ENCODE data around the gene MTHFSD.

MTHFSD gene

DNA sequence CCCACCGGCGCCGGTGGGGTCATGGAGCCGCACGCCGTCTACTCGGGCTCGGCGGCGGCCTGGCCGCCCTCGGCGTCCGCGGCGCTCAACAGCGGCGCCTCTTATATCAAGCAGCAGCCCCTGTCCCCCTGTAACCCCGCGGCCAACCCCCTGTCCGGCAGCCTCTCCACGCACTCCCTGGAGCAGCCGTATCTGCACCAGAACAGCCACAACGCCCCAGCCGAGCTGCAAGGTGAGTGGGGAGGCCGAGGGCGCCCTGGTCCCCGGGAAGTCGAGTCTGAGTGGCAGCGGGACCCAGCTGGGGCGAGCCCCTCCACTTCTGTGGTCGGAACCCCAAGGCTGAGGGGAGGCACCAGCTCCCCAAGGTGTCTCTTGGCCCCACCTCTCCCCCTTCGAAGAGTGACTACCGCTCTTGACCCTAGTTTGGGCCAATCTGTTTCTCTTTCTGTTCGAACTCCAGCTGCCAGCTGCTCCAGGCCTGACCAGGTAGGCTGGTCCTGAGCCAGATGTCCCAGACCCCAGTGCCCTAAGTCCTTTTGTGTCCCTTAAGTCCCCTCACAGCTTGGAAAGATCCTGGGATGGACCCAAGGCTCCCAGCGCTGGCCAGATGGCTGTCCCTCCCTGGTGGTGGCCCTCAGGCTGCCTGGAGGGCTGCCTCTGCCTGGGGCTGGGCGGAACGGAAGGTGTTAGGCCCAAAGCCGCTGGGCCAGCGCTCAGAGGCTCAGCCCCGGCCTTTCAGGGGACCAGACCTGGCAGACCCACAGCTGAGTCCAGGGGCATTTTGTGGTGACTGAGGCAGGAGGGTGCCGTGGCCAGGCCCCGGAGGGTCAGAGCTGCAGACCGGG is 43.5 kb downstream of the MTHFSD start:
- no peak for DNase-seq

DNA sequence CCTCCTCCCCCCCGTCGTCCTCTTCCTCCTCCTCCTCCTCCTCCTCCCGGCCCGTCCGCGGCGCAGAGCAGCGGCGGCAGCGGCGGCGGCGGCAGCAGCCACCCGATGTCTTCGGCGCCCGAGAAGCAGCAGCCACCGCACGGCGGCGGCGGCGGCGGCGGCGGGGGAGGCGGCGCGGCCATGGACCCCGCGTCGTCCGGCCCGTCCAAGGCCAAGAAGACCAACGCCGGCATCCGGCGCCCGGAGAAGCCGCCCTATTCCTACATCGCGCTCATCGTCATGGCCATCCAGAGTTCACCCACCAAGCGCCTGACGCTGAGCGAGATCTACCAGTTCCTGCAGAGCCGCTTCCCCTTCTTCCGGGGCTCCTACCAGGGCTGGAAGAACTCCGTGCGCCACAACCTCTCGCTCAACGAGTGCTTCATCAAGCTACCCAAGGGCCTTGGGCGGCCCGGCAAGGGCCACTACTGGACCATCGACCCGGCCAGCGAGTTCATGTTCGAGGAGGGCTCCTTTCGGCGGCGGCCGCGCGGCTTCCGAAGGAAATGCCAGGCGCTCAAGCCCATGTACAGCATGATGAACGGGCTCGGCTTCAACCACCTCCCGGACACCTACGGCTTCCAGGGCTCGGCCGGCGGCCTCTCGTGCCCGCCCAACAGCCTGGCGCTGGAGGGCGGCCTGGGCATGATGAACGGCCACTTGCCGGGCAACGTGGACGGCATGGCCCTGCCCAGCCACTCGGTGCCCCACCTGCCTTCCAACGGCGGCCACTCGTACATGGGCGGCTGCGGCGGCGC is 44.4 kb downstream of the MTHFSD start, which contains the start of gene FOXF1:
FOXF1 (plus strand) TSS at position 63 of the 797 bp plus-strand sequence; CDS start at position 106, 43 bp downstream.
- no peak for DNase-seq

DNA sequence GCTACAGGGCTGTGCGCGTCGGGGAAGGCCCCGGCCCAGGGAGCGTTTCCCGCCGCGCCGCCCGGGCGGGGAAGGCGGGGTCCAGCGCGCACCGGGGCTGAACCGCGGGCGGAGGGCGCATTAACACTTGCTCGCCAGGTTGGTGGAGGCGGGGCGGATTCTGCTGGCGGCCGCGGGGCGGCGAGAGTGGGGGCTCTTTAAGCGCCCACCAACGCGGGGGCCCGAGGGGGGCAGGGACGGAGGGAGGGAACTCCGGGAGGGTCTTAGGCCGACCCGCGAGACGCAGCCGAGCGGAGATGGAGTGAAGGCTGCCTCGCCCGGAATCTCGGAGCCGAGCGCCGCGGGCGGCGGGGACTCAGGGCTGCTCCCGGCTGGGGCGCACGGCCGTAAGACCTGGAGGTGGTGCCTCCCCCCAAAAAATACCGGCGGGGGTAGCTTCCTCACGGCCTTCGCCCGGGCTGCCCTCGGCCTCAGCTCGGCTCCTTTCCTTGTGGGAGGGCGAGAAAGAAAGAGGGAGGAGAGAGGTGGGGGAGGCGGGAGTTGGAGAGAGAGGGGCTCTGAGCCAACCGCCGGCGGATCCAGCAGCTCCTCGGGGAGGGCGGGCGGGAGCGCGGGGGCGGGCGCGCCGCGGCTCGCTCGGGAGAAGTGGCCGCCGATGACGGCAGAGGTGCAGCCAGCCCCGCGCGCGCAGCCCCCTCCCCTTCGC is 45.1 kb downstream of the MTHFSD start:
- DNase-seq: no peak

DNA sequence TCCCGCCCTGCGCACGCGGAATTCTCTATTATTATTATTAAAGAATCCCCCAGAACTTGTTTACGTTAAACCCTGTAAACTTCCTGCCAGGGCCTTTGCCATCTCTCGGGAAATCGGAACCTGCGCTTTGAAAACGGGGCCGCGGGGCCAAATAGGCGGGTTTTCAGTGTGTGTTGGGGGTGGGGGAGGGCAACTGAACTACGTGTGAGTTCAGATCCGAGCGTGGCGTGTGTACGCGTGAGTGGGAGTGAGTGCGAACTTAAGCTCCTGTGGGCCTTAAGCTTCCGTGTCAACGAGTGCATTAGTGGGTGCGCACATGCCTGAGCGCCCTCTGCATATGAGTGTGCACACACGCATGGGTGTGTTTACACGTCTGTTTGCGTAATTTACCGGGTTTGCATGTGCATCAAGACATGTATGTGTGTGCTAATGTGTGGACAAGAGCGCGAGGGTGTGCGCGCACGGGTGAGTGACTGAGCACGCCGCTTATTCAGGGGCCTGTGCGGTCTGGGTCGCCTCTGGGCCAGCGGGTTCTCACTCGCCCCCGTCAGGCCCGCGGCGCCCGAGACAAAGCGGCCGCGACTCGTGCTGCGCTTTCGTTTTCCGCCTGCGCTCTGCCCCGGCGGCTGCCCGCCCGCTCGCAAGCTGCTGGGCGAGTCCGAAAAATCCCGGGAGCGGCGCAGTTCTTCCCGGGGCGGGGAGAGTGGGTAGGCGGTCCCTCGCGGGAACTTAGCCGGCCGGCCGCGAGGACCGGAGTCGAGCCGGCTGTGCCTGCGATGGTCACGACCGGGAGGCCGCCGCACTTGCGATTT is 45.9 kb downstream of the MTHFSD start:
- DNase-seq: no peak

DNA sequence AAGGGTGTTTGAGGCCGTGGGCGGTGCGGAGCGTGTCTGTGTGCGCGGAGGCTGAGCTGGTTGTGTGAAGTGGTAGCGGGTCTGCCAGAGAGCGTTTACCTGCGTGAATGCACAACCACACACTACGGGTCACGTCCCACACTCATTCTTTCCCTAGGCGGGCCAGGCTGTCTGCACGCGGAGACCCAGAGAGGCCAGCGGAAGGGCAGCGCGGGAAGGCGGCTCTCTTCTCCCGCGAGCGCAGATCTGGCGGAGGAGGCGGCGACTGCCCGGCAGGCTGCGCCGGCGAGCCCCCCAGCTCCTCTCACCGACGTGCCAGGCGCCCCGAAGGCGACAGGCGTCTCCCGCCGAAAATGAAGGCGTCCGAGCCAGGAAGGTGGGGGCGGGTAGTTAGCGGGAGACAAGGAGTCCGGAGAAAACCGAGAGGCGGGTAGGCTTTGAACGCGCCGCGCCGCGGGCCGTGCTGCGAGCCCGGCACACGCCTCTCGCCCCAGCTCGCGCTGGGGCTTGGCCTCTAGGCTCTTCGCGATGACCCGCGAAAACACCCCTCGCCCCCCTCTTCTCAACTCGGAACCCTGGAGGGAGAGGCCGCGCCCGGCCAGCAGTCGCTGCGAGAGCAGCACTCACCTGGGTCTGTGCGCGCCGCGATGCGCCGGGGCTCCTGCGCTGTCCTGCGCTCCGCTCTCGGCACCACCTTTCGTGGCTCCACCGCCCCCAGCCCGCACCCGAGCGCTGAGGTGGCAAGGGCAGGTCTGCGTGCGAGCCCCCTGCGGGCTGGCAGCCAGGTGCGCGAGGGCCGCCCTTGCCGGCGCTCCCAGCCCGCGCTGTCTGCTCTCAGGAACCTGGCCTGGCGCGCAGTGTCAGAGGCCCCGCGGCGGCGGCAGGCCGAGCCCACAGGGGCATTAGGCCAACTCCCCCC is 46.7 kb downstream of the MTHFSD start:
- DNase-seq: no peak

DNA sequence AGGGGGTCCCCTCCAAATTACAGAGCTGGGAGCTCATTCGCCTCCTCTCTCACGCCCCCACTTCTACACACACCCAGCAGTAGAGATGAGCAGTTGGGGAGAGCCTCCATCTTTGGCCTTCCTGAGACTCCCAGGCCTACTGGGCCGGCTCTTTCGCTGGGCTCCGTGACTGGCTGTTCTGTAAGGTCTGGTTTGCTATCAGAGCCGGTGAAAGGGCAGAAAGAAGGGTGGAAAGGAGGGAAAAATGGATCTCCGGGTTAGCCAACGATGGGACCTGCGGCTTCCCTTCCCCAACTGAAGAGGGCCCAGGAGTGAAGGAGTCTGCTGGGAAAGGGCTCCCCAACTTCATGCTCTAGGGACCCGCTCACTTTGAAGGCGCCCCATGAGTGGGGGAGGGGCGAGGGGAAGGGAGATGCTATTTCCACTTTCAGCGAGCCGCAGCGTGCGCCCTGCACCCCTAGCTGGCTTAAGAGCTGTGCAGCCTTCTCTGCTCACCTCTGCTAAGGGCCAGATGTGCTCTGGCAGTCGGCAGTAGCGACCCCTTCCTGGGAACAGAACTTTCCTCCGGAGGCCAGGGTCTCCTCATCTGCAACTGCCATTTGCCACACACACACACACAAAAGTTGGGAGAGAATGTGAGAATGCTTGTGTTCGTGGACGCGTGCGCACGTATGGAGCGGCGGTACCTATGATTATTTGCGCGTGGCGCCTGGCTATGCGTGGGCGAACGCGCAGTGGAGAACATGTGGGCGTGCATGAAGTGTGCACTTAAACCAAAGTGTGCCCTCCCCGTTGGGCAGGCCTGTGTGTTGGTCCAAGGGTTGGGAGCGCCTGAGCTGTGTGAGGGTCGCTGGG is 47.6 kb downstream of the MTHFSD start:
- DNase-seq: no peak

DNA sequence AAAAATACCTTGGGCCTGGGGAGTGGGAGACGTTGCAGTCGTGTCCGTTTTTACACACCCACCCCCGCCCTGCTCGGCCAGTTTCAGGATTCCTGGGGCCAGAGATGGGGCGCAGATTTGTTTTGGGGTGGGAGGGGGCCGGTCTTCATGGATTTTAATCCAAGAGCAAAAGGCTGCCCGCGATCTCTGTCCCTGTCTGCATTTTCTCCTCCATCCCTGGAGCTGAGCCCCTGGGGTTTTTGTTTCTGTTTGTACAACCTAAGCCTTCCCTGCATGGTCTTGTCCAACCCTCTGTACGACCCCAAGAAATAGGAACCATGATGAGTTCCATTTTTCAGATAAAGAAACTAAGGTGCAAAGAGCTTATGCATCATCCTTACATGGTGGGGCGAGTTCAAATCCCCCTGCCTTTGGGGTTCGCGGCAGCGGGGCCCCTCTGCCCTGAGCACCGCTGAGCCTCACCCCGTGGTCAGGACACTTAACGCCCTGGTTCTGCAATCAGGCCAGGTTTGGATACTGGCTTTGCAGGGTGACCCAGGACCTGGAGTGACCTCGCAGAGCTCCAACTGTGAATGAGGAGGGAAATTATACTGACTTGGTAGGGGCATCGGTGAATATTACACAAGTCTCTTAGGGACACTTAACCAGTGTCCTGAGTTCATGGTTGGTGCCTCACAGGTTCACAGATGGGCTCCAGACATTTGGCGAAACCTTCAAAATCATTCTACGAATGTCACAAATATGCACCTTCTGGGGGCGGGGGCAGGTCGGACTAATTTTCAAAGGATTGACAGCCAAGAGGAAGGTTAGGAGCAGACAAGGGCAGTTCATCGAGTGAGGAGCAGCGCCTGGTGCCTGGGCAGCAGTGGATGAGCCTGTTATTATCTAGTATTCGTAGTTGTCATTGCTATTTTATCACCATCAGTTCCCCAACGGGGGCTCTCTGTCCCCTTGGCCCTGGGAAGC is 48.9 kb downstream of the MTHFSD start:
- DNase-seq: no peak

DNA sequence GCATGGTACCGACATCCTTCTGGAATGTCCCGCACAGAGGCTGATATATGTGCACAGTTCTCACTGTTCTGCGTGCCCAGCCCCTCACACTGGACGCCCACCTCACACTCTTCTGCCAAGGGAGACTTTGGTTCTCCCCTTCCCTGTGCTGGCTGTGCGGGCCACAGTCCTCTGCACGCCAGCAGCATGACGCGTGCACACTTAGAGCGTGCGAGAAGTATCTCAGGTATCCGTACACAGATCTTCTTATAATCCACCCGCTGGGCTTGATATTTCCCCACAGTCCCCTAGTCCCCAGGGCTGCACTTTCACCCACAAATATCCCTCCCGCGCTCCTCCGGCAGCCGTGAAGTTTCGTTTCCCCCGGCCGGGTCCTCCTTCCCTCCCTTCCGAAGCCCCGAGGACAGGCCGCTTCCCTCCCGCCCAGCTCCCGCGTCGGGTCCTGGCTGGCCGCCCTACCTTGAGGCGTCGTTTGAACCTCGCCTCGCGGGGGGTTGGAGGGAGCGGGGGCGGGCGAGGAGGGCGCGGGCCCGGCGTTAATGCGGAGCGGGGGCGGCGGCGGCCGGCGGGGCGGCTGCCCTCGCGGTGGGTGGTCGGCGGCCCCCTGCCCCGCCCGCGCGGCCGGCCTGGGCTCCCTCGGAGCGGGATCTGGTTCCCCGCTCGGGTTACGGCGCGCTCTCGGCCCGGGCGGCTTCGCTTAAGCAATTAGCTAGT is 49.7 kb downstream of the MTHFSD start:
- no peak for DNase-seq

DNA sequence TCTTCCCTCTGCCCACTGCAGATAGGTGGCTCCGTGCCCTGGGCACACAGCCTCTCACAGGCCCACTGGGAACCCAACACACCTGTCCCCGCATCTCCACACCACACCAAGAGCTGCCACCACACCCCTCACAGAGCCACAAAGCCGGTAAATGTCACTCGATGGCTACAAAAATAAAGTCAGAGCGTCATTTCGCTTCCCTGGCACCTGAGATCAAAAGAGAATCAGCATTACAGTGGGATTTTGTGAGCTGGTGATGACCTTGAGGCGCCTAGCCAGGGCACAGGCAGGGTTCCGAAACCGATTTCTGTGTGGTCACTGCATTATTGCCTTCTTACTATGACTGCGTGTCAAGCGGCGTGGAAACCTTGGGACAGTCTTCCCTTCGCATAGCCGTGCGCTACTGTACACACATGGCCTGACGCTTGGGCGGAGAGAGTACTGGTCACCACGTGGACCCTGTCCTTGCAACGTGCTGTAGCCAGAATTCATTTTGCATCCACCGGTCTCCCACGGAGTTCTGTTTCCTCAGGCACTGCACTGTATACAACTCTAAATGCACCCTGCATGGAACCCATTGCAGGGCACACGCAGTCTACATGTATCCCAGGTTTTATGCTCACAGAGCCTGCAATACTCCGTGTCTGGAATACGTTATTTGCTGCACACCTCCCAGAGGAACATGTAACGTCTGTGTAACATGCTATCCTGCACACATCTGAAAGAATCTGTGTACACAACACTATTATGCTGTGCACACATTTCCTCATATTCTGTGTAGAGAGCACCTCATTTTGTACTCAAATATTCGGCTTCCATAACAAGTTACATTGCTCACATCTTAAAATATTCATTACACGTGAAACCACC is 50.5 kb downstream of the MTHFSD start:
- no peak for DNase-seq

DNA sequence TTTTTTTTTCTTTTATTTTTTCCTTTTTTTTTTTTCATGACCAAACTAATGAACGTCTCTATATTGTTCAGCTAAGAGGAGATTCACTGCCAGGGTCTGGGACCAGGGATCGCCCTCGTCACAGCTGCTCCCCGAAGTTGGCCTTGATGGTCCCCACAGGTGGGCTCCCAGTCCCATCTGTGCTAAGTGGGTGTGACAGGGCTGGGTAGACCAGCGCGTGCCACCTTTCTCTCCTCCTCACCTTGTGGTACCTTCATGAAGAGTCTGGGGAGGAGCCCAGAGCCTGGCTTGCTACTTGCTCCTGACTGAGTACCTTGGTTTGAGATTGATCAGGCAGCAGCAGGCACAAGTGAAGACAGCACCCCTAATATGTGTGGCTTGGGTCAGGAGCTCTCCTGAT is 51.2 kb downstream of the MTHFSD start:
- no peak for DNase-seq

DNA sequence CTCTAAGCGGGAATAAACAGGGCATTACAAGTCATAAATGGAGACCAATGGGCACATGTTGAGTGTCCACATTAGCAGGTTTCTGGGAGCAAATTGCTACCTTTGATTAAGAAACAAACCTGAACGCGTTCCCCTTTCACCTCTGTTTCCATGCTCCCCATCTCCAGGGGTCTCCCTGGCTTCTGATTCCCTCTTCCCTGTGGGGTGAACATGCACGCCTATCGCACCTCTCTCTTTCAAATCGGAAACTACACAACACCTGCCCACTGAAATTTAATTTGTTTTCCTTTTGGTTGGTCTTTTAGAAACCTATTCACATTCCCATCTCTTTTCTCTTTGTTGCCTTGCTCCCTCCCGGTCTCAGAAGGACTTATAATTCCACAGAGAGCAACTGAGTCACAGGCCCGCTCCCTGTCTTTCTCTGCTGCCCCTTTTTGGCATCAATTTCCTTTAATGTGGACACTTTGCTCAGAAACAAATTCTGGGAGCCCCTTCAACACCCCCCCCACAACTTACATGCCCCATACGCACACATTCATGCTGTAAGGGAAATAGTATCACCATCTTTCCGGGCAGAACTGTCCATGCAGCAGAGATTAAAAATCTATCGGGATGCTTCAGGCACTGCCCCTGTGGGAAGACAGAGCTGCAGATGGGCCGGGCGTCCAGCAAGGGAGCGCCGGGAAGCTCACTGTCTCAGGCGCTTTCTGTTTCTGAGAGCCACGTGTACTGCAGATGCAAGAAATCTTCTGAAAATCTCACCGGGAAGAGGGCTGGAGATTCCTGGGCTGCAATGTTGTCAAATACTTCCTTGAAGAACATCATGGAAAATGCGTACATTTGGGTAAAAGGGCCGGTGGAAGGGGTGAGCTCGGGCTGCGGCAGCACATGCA is 51.9 kb downstream of the MTHFSD start:
- no peak for DNase-seq

DNA sequence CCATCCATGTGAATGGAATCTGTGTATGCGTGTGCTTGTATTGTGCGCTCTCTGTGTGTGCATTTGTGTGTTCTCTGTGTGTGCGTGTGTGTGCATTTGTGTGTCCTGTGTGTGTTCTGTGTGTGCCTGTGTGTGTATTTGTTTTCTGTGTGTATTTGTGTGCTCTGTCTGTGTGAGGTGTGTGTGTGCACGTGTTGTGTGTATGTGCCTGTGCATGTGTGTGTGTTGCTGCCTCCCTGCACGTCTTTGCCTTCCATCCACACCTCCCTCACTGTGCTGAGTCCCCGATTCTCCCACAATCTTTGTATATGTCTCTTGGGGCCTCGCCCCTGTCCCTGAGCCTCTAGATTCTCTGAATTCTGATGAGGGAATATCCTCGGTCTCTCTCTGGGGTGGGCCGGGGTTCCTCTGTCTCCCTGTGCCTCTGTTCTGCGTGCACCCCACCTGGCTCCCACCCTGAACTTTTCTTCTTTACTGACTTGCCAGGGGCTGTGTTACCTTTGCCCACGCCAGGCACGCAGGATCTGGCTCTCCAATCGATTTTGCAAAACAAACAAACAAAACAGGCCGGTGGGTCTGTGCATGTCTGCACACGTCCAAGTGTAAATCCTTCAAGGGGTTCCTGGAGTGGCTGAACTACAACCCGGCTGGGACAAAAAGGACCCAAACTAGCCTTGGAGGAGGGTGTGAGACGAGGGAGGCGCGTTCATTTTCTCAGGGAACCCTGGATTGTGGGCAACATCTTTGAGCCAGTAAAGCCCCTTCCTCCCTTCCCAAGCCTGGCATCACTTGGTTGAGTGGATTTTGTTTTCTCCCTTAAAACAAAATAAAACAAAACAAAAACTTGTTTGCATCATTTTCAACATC is 52.8 kb downstream of the MTHFSD start:
- no peak for DNase-seq

DNA sequence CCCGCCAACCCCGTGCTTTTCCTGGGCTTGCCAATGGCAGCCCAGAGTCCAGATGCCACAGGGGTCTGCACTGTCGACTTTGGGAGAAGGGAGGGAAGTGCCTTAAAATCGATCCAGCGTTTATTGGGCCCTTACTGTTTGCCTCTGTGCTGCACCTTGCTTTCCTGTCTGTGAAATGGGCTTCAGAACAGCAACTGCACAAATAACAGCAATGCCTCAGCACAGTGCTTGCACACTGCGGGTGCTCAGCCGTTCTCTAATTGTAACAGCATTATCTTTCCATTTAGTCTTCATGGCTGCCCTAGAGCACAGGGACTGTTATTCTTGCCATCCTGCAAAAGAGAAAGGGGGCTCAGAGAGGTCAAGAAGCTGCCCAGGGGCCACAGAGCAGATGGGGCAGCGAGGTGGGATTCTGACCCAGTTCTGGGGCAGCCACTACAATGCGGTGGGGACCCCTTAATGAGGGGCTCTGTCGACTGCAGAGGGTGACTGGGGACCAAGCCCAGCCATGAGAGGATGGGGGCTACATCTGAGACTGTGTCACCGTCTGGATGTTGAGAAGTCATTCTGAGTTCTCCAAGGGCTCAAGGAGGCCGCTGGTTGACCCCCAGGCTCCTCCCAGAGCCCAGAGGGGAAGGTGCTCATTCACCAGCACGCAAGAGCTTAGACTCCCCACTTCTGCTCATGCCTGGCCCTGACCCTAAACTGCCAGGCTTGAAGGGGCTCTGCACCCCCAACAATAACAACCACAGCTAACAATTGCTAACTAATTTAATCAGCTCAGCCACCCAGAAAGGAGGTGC is 54.1 kb downstream of the MTHFSD start:
- no peak for DNase-seq
